OCI-LY7 (cell line): ENCODE data around the gene KLF13. TPM values are rescaled to one million over a fixed set of nuclear protein-coding genes. Genes with fewer than 3 reads are reported as not detected.

Experiments used
- BruUV-seq: library from RNA; stranded (reverse); fragments of 400-500 nt; replicated peaks from 2 replicates; lab custom pipeline; 2021; lab: Mats Ljungman, UMichigan
- CTCF ChIA-PET: fragments of 300-600 bp; sonication (Branson Sonifier 250); formaldehyde crosslinking; loops from one replicate; lab custom pipeline; 2022; ENCODE audit warnings: antibody characterized with exemption; ENCODE audit not compliant: unreplicated experiment; lab: Charles Lee
- POLR2A ChIA-PET: fragments of 300-600 bp; sonication (Branson Sonifier 250); formaldehyde crosslinking; loops from one replicate; lab custom pipeline; 2022; ENCODE audit warnings: antibody characterized with exemption; lab: Charles Lee
- DNase-seq: peaks from one replicate; pipeline ENCODE4 v3.0.0-alpha.2; 2015; ENCODE audit warnings: low spot score
- H2AFZ ChIP-seq: fragments of 200-600 bp; sonication (generic), shearing (Covaris generic); 2 replicates; pipeline ENCODE4 v1.6.1; 2014; ENCODE audit warnings: mild to moderate bottlenecking, antibody characterized with exemption, low read length, moderate library complexity
- H3K27ac ChIP-seq: fragments of 200-600 bp; sonication (generic); 2 replicates; pipeline ENCODE4 v1.5.1; 2014; ENCODE audit warnings: mixed run types, low read depth, mild to moderate bottlenecking, moderate library complexity, low read length, inconsistent platforms; ENCODE audit not compliant: poor library complexity, severe bottlenecking
- H3K36me3 ChIP-seq: fragments of 200-600 bp; sonication (generic); 2 replicates; pipeline ENCODE4 v1.6.1; 2014; ENCODE audit warnings: mild to moderate bottlenecking, antibody characterized with exemption, low read length, moderate library complexity, mixed read lengths; ENCODE audit not compliant: insufficient read depth
- H3K4me1 ChIP-seq: fragments of 200-600 bp; sonication (generic); 2 replicates; pipeline ENCODE4 v1.5.1; 2014; ENCODE audit warnings: mild to moderate bottlenecking, low read length; ENCODE audit not compliant: insufficient read depth, poor library complexity, severe bottlenecking
- H3K4me2 ChIP-seq: fragments of 200-600 bp; sonication (generic); 2 replicates; pipeline ENCODE4 v1.6.1; 2014; ENCODE audit warnings: mild to moderate bottlenecking, low read length
- H3K4me3 ChIP-seq: fragments of 200-600 bp; sonication (generic); 2 replicates; pipeline ENCODE4 v1.5.1; 2014; ENCODE audit warnings: mild to moderate bottlenecking, low read depth, low read length; ENCODE audit not compliant: poor library complexity, severe bottlenecking
- H3K79me2 ChIP-seq: fragments of 200-600 bp; sonication (generic); 2 replicates; pipeline ENCODE4 v1.6.1; 2016; ENCODE audit warnings: low read depth, mild to moderate bottlenecking, low read length, moderate library complexity, mixed read lengths; ENCODE audit not compliant: insufficient read depth
- H3K9me2 ChIP-seq: fragments of 200-600 bp; sonication (generic); 2 replicates; pipeline ENCODE4 v1.6.1; 2016; ENCODE audit warnings: mild to moderate bottlenecking, low read length, mixed read lengths; ENCODE audit not compliant: insufficient read depth
- H3K9me3 ChIP-seq: fragments of 200-600 bp; sonication (generic); 2 replicates; pipeline ENCODE4 v1.6.1; 2014; ENCODE audit warnings: mild to moderate bottlenecking, mixed run types, low read length, mixed read lengths
- H4K20me1 ChIP-seq: fragments of 200-600 bp; sonication (generic); 2 replicates; pipeline ENCODE4 v1.6.1; 2014; ENCODE audit warnings: mild to moderate bottlenecking, antibody characterized with exemption, low read length, moderate library complexity, mixed read lengths; ENCODE audit not compliant: insufficient read depth
- EZH2phosphoT487 ChIP-seq: fragments of 200-600 bp; sonication (generic); IDR thresholded peaks from 2 replicates; pipeline ENCODE4 v1.6.1; 2018; ENCODE audit warnings: low read depth, borderline replicate concordance, mild to moderate bottlenecking, mixed run types, antibody characterized with exemption, low read length, moderate library complexity, mixed read lengths
- intact Hi-C: fragments of 100-400 bp; cut with micrococcal nuclease; formaldehyde crosslinking; loops from one replicate; pipeline ENCODE4 v1.10.0; 2022; ENCODE audit not compliant: unreplicated experiment
- total RNA-seq, 2 experiments: library from RNA; depleted of rRNA in 1 of 2; stranded (reverse); fragments of >200 nt in 1 of 2; shearing (Covaris generic) in 1 of 2; gene quantifications; 2 replicates each; pipeline ENCODE4 v1.2.3, GENCODE V29; 2014 to 2022
- TF ChIP-seq, protein P1 (sequence below): fragments of 200-600 bp; sonication (generic); conservative IDR thresholded peaks from 2 replicates; pipeline ENCODE4 v1.5.1; 2014; ENCODE audit warnings: mild to moderate bottlenecking, antibody characterized with exemption, low read length, moderate library complexity, mixed read lengths

Gene KLF13
- total RNA-seq, 2 experiments from 2014 or later: 63.2 to 64.6 TPM

DNA sequence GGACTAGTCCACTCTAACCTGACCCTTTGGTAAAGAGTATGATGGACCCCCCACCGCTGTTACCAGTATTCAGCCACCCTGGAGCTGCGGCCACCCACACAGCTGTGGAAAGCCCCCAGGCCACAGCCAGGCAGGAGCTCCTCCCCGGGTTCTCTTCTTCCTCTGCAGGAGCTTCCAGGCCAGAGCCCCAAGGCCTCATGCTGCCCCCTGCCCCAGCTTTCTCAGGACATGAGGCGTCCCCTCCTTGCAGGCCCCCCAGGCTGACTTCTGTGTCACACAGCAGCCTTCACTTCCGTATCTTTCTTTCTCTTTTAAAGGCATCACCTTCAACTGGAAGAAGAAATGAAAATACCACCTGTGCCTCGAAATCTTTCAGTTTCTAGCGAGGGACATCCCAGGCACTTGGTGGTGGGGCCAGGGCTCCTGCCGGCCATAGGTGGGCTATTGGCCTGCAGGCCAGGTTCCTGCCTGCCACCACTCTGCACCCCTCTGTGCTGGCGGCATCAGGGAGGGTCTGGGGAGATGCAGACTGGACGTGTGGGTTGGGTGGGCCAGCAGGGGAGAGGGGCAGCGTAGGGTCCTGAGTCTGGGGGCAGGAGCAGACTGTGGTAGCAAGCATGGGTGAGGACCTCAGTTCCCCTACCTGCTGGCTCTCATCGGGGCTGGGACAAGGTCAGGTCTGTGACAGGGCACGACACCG lies 19.9 kb downstream of the KLF13 start:
- ChIA-PET POLR2A (interaction anchor here (0.7 to 2.8 kb wide), 8 partner anchors 9 to 110 kb away, joined by 3 to 10 read pairs (median 4); partner anchors contain the start of gene KLF13), CTCF (interaction anchor here (0.7 to 0.8 kb wide), 2 partner anchors 13 to 117 kb away, joined by 3 read pairs; no protein-coding TSS in a partner anchor)
- intact Hi-C loops: loop anchor here (2.0 to 5.0 kb wide), 2 partner anchors 18 to 91 kb away; no protein-coding TSS in a partner anchor
- H3K27ac ChIP-seq: peak overlapping the region; percentile 84
- peaks cover 98% of the 10 kb centered on the region for H3K4me1 ChIP-seq
- no peaks in the 10 kb centered on the region for H3K9me3 ChIP-seq
- DNase-seq: peak; percentile 84
- H3K4me2 ChIP-seq: peak overlapping the region; percentile 86
- no peaks in the 10 kb centered on the region for H3K9me2 ChIP-seq
- peaks cover 6% of the 10 kb centered on the region; the same call in 1 of the 2 replicates for H4K20me1 ChIP-seq
- H3K36me3 ChIP-seq: peaks cover 42% of the 10 kb centered on the region; the same call in 1 of the 2 replicates
- peak overlapping the region; percentile 57 for H3K4me3 ChIP-seq
- TF ChIP-seq EZH2phosphoT487: no peak
- TF ChIP-seq, protein P1, sequence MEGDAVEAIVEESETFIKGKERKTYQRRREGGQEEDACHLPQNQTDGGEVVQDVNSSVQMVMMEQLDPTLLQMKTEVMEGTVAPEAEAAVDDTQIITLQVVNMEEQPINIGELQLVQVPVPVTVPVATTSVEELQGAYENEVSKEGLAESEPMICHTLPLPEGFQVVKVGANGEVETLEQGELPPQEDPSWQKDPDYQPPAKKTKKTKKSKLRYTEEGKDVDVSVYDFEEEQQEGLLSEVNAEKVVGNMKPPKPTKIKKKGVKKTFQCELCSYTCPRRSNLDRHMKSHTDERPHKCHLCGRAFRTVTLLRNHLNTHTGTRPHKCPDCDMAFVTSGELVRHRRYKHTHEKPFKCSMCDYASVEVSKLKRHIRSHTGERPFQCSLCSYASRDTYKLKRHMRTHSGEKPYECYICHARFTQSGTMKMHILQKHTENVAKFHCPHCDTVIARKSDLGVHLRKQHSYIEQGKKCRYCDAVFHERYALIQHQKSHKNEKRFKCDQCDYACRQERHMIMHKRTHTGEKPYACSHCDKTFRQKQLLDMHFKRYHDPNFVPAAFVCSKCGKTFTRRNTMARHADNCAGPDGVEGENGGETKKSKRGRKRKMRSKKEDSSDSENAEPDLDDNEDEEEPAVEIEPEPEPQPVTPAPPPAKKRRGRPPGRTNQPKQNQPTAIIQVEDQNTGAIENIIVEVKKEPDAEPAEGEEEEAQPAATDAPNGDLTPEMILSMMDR: no peak
- BruUV-seq: no TSS peak
- H2AFZ ChIP-seq: no peak overlapping the region
- H3K79me2 ChIP-seq: peaks cover 100% of the 10 kb centered on the region

DNA sequence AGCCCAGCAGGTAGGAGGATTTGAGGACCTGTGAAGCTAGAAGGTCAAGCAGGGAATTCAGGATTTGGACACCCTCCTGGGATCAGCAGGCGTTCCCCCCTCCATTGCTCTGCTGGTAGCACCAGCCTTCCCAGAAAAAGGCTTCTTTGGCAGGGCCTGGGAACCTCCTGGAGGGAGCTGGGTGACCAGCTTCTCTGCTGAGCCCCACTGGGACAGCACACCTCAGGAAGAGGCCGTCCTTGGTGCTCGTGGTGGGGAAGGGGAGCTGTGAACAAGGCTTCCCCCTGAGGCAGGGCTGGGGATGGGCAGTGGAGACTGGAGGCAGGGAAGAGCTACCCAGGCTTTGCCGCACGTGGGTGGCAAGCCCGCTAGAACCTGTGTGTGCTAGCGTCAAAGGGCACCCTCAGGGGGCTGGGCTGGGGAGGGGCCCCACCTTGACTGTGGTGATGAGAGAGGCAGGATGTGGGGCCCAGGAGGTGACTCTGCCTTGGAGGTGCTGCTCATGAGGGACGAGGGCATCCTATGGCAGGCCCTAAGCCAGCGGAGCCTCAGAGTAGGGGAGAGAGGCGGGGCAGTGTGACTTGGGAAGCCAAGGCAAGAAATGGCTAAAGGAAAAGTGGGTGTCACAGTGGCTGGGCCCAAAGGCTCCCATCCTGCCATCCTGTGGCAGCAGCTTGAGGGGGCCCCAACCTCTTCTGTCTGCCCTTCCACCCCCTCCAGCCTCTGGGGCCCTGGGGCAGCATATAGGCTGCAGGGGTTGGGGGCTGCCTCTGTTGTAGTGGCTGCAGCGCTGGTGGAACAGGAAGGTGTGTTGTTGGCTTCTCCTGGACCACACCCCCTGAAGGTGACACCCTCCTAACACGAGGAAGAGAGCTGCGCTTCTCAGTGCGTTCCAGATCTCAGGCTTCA lies 20.7 kb downstream of the KLF13 start:
- POLR2A ChIA-PET: interaction anchor here (0.7 to 2.8 kb wide), 7 partner anchors 10 to 111 kb away, joined by 3 to 10 read pairs (median 4); partner anchors contain the start of gene KLF13
- no peak overlapping the region for H2AFZ ChIP-seq
- BruUV-seq: no TSS peak
- H3K36me3 ChIP-seq: peaks cover 39% of the 10 kb centered on the region; the same call in 1 of the 2 replicates
- DNase-seq: peak; percentile 50
- TF ChIP-seq, protein P1: no peak
- TF ChIP-seq EZH2phosphoT487: no peak
- peak overlapping the region; percentile 57 for H3K4me3 ChIP-seq
- peak overlapping the region; percentile 86 for H3K4me2 ChIP-seq
- H3K79me2 ChIP-seq: peaks cover 100% of the 10 kb centered on the region
- H3K9me3 ChIP-seq: no peaks in the 10 kb centered on the region
- H3K4me1 ChIP-seq: peaks cover 97% of the 10 kb centered on the region
- H4K20me1 ChIP-seq: peaks cover 3% of the 10 kb centered on the region; the same call in 1 of the 2 replicates
- H3K9me2 ChIP-seq: no peaks in the 10 kb centered on the region
- CTCF ChIA-PET: interaction anchor here (0.6 to 0.8 kb wide), 4 partner anchors 13 to 119 kb away, joined by 3 to 7 read pairs (median 3); no protein-coding TSS in a partner anchor
- peak overlapping the region; percentile 84 for H3K27ac ChIP-seq
- intact Hi-C loops: loop anchor here (2.0 to 5.0 kb wide), 2 partner anchors 19 to 90 kb away; no protein-coding TSS in a partner anchor
